DMS53 (cell line): Measurements from ENCODE around the gene SMG1.
"Not testable (repeated sequence)": the region's sequence is repeated elsewhere in the genome, so short reads cannot be mapped to it uniquely, and the experiment has no call there.

Source experiments
- DNase-seq: peaks from one replicate; lab custom pipeline; 2025; lab: John Stamatoyannopoulos, UW

The SMG1 gene

DNA sequence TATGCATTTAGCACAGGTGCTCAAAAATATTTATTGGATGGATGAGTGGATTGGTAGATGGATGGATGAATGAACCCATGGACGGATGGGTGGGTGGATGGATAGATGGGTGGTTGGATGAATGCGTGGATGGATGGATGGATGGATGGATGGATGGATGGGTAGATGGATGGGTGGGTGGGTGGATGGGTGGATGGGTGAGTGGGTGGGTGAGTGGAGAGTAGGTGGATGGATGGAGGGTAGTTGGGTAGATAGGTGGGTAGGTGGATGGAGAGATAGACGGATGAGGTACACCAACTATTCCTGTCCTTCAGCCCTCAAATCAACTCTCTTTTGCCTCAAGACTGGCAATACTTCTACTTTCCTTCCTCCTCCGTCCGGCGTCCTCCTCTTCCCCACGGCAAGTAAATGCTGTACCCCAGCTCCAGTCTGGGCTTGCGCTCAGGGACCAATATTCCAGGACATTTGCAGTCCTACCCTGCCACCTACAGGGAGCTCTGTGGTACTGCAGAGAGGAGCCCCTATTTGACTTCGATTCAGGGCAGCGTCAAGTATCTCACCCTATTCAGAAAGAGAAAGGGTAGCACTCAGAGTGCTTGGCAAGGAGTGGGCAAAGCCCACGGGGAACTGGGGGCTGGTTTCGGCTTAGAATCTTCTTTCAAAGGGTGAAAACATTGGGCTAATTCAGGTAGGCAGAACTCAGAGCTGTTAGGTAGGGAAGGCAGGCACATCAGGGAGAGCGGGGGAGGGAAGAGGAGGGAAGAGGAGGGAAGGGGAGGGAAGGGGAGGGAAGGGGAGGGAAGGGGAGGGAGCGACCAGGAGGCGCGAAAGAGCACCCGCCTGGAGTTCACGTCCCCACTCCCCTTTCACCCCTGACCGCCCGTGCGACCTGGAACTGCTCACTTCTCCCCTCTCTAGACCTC is 166.3 kb downstream of the SMG1 start:
- peak; percentile 52 for DNase-seq

- DNase-seq, result not testable (repeated sequence)
Measured at GRCh38 chr16:18757960-18758660, 168.1 kb downstream of the SMG1 start.

DNA sequence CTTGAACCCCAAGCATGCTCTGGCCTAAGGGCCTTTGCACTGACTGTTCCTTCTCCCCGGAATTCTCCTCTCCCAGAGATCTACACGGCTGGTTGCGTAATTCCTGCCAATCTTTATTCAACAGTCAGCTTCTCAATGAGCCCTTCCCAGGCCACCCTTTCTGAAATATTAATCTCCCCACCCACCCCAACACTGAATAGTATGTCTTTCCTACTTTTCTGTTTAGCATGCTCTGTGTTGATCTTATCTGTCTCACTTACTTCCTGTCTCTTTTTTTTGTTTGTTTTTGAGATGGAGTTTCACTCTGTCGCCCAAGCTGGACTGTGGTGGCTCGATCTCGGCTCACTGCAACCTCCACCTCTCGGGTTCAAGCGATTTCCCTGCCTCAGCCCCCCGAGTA is 169.6 kb downstream of the SMG1 start:
- not testable (repeated sequence) for DNase-seq
